Astrocyte of the cerebellum (primary cell): ENCODE data around the gene ITGAE.

ENCODE experiments used
- DNase-seq: peaks from one replicate; pipeline ENCODE4 v3.0.0-alpha.2; 2011; ENCODE audit warnings: low read depth
- H3K4me3 ChIP-seq: 2 replicates; pipeline ENCODE4 v1.5.1; 2011; ENCODE audit warnings: mild to moderate bottlenecking, low read depth, low read length, moderate library complexity
- in situ Hi-C: cut with HindIII; loops from 2 replicates; pipeline ENCODE4 v1.10.0; 2017; ENCODE audit warnings: low sequenced_read_pairs
- TF ChIP-seq, protein P1 (sequence below): IDR thresholded peaks from 2 replicates; pipeline ENCODE4 v1.5.1; 2012; ENCODE audit warnings: low read length, low read depth, moderate library complexity, mild to moderate bottlenecking; ENCODE audit errors: missing control alignments

The ITGAE gene

DNA sequence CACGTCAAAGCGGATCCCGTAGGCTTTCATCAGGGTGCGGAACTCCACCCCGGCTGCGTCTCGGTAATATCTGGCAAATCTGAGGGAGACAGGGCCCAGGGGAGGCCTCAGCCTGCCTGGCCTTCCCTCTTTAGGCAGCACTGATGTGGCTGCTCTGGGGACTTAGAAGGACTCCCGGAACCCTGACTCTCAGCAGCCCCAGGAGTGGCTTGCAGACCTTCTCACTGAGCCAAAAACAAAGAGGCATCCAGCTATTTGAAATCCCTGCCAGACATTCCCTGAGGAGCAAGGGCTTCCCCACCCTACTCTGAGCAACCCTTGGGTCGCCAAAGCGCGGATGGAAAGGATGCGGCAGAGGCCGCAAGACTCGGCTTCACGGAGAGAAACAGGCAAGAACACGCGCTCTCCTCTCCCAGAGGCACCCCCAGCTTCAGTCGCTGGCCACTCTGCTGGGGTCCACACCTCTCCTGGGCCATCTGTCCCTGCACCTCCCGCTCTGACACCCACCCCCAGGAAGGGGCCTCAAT is 112.9 kb downstream of the ITGAE start:
- no peak overlapping the region for H3K4me3 ChIP-seq
- DNase-seq, result no peak
- in situ Hi-C loops, result no loop called here
- TF ChIP-seq, protein P1, sequence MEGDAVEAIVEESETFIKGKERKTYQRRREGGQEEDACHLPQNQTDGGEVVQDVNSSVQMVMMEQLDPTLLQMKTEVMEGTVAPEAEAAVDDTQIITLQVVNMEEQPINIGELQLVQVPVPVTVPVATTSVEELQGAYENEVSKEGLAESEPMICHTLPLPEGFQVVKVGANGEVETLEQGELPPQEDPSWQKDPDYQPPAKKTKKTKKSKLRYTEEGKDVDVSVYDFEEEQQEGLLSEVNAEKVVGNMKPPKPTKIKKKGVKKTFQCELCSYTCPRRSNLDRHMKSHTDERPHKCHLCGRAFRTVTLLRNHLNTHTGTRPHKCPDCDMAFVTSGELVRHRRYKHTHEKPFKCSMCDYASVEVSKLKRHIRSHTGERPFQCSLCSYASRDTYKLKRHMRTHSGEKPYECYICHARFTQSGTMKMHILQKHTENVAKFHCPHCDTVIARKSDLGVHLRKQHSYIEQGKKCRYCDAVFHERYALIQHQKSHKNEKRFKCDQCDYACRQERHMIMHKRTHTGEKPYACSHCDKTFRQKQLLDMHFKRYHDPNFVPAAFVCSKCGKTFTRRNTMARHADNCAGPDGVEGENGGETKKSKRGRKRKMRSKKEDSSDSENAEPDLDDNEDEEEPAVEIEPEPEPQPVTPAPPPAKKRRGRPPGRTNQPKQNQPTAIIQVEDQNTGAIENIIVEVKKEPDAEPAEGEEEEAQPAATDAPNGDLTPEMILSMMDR, result no peak

DNA sequence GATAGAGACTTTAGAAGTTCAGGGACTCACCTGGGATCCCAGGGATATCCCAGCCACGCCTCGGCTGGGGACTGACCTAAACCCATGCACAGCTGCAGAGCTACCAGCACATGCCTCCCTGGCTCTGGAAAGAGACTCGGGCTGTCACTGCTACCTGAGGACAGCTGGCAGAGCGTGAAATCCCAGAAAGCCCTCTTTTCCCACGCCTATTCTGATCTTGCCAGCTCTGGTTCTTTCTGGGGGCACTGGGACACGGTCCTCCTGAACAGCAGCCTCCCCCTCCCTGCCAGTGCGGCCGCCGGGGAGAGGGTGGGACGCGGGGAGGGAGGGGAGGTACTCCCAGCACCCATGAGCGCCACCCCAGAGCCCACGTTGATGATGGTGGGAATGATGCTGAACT is 115.8 kb downstream of the ITGAE start:
- no peak overlapping the region for H3K4me3 ChIP-seq
- DNase-seq, result no peak
- in situ Hi-C loops, result no loop called here
- TF ChIP-seq, protein P1, result no peak

DNA sequence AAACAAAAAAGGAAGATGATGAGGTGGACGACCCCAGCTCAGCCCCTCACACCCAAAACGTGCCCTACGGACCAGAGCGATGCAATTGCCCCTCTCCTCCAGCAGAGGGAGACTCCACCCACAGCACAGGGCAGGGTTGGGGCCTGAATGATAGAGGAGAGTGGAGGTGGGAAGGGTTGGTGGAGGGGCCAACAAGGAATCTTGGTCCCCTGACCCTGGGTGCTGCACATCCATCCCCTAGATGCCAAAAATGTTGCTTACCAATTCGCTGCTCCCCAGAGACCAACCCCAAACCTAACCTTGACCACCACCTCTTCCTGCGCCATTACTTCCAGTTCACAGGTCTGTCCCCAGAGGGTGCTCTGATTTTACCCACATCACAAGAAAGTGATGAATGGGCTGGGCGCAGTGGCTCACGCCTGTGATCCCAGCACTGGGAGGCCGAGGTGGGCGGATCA is 117.9 kb downstream of the ITGAE start:
- in situ Hi-C loops, result no loop called here
- no peak for DNase-seq

DNA sequence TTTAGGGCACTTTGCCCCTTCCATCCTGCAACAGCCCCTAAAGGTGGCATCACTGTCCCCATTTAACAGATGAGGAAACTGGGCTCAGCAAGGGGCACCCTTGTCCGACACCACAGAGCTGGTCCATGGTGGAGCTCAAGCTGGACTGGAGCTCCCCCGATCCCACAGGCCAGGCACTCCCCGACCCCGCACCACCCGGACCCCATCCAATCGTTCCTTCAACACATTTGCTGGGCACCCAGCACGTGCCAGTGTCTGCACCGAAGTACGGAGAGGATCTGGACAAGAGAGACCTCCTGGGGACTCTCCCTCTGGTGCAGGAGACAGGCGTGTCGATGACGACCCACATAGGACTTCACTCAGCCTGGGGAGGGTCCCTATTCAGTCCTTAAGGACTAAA is 119.0 kb downstream of the ITGAE start:
- in situ Hi-C loops, result no loop called here

More for the DNA sequence above, 117.9 kb downstream of the ITGAE start:
- TF ChIP-seq, protein P1, result peak; percentile 96
- H3K4me3 ChIP-seq, result no peak overlapping the region

DNA sequence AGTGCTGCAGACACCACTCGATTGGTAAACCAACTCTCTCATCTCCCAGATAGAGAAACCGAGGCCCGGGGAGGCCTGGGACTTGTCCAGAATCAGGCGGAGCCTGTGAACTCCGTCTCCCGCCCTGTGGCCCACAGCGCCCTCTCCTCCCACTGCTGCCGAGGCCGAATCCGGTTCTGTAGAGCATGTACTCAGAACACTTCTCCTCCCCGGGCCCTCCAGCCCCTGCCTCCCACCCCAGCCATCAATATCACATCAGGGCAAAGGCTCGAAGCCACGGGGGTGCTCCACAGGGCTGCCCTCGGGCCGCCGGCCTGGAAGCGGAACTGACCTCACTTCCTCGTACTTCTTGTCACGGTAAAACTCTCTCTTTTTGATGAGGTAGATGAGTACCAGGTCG is 119.4 kb downstream of the ITGAE start:
- H3K4me3 ChIP-seq, result no peak overlapping the region
- in situ Hi-C loops, result no loop called here
- no peak for DNase-seq
- TF ChIP-seq, protein P1, result no peak

More for the DNA sequence above, 119.0 kb downstream of the ITGAE start:
- no peak for DNase-seq
- TF ChIP-seq, protein P1, result no peak
- no peak overlapping the region for H3K4me3 ChIP-seq

DNA sequence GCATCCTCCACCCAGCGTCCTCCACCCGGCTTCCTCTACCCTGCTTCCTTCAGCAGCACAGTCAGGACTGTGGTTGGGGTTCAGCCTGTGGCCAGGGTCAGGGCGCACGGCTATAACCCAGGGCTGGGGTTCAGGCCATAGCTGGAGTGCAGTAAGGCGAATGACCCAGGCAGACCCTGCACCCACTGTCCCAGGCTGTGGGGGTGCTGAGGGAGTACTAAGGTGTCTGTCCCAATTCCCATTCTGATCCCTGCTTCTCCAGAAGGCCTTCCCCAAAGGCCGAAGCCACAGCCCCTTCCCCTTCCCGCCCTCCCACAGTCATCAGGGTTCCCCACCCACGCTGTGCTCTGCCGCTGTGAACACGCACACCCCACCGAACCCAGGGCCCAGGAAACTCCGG is 119.9 kb downstream of the ITGAE start:
- no peak overlapping the region for H3K4me3 ChIP-seq
- TF ChIP-seq, protein P1, result no peak
- DNase-seq, result no peak
- in situ Hi-C loops, result no loop called here
